Body of pancreas (tissue), 4 donors: ENCODE results near the gene METTL8. TPM values are rescaled to one million over a fixed set of nuclear protein-coding genes. Genes with fewer than 3 reads are reported as not detected.

Experiments used
- ATAC-seq: fragments of 150-250 bp; one replicate; pipeline ENCODE4 v1.9.1; 2016
- DNase-seq, 4 donors: peaks; one replicate each; pipeline ENCODE4 v3.0.0-alpha.2; 2019
- H3K27ac ChIP-seq, 4 donors: fragments of 200-600 bp; sonication (generic); 1 replicate in 3 of 4; 2 replicates in 1 of 4; pipeline versions ENCODE4 v1.5.1 to v1.6.1; 2016 to 2019; ENCODE audit warnings: mild to moderate bottlenecking in 1 of 4, mixed read lengths in 1 of 4, moderate library complexity in 1 of 4
- H3K27me3 ChIP-seq, 2 donors: fragments of 200-600 bp; sonication (generic); one replicate each; pipeline ENCODE4 v1.6.0; 2016; ENCODE audit warnings: mild to moderate bottlenecking in 1 of 2
- H3K36me3 ChIP-seq, 2 donors: fragments of 200-600 bp; sonication (generic); replicated peaks in 1 of 2; 2 replicates each; pipeline ENCODE4 v1.5.1; 2016; ENCODE audit warnings: low read depth in 2 of 2; ENCODE audit not compliant: insufficient read depth in 1 of 2
- H3K4me1 ChIP-seq: fragments of 200-600 bp; sonication (generic); one replicate; pipeline ENCODE4 v1.6.0; 2016
- H3K4me3 ChIP-seq, 2 donors: fragments of 200-600 bp; sonication (generic); 1 replicate in 1 of 2; 2 replicates in 1 of 2; pipeline ENCODE4 v1.5.1; 2016 to 2019
- H3K9me3 ChIP-seq, 3 donors: fragments of 200-600 bp; sonication (generic); 1 replicate in 2 of 3; 2 replicates in 1 of 3; pipeline ENCODE4 v1.5.1; 2016
- POLR2A ChIP-seq, 3 donors: fragments of 450-650 bp; IDR thresholded peaks; one replicate each; pipeline ENCODE4 v1.6.1; 2016; ENCODE audit warnings: antibody characterized with exemption in 3 of 3, mild to moderate bottlenecking in 2 of 3
- WGBS, 2 donors: methylation state at CpG; one replicate each; pipeline ENCODE4 v1.1.5; 2017; 5-methylcytosine and 5-hydroxymethylcytosine counted together
- intact Hi-C: fragments of 100-400 bp; cut with DNase I; formaldehyde crosslinking; loops from one replicate; pipeline ENCODE4 v1.15.1; 2023
- total RNA-seq, 2 donors: library from RNA; depleted of rRNA; stranded (reverse); fragments of >200 nt; gene quantifications; one replicate each; pipeline ENCODE4 v1.1.0, GENCODE V29; 2016
- TF ChIP-seq, protein P1 (sequence below), 7 experiments: fragments of 450-650 bp in 4 of 7; fragments of 200-600 bp in 3 of 7; sonication (generic) in 3 of 7; IDR thresholded peaks; one replicate each; pipeline ENCODE4 v1.5.1; 2016 to 2019; ENCODE audit warnings: antibody characterized with exemption in 7 of 7

The METTL8 gene
- total RNA-seq, 2 donors from 2014 or later, result 14.8 to 17.4 TPM

DNA sequence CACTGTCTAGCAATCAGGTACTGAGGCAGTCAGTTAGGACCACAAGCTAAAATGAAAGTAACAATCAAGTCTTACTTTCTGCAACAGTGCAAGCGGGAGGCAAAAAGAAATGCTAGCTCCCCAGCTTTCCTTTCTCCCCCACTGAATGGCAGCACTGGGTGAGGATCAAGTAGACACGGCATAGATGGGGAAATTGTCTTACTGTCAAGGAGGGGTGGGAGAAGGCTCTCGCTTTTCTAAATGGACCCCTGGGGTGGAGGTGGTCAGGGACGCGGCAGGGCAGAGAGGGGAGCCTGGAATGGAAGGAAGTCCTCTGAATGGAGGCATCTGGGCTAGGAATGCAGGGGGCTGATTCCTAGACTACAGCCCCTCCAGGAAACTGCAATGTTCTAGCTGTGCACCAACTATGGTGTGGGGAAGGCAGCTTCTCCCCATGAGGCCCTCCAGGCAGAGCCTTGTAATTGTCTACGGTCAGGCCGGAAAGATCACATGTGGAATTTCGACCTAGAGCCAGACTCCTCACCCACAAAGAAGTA is 24.3 kb downstream of the METTL8 start:
- H3K4me1 ChIP-seq, result peaks cover 6% of the 10 kb centered on the region
- intact Hi-C loops, result no loop called here
- no peaks in the 10 kb centered on the region for H3K36me3 ChIP-seq
- DNase-seq (no peak), ATAC-seq (no peak)
- H3K27me3 ChIP-seq, result no peaks in the 10 kb centered on the region
- 86 to 89% methylated on average over 8 of the region's 8 CpGs for WGBS, 2 donors
- no peak overlapping the region for H3K4me3 ChIP-seq
- TF ChIP-seq, protein P1, sequence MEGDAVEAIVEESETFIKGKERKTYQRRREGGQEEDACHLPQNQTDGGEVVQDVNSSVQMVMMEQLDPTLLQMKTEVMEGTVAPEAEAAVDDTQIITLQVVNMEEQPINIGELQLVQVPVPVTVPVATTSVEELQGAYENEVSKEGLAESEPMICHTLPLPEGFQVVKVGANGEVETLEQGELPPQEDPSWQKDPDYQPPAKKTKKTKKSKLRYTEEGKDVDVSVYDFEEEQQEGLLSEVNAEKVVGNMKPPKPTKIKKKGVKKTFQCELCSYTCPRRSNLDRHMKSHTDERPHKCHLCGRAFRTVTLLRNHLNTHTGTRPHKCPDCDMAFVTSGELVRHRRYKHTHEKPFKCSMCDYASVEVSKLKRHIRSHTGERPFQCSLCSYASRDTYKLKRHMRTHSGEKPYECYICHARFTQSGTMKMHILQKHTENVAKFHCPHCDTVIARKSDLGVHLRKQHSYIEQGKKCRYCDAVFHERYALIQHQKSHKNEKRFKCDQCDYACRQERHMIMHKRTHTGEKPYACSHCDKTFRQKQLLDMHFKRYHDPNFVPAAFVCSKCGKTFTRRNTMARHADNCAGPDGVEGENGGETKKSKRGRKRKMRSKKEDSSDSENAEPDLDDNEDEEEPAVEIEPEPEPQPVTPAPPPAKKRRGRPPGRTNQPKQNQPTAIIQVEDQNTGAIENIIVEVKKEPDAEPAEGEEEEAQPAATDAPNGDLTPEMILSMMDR (IDR thresholded peaks at IDR 0.05), result no peak
- TF ChIP-seq POLR2A (IDR thresholded peaks at IDR 0.05), result no peak
- H3K9me3 ChIP-seq, result no peaks in the 10 kb centered on the region
- no peak overlapping the region for H3K27ac ChIP-seq

GRCh38 chr2:171407676-171408044 is 26.1 kb downstream of the METTL8 start:
- ATAC-seq, result no peak
- Histone ChIP-seq H3K36me3 (no peaks in the 10 kb centered on the region), H3K4me1 (peaks cover 14% of the 10 kb centered on the region), H3K4me3 (no peak overlapping the region), H3K27ac (no peak overlapping the region), H3K9me3 (no peaks in the 10 kb centered on the region), H3K27me3 (no peaks in the 10 kb centered on the region)
- intact Hi-C loops, result no loop called here
- no peak for DNase-seq
- WGBS, 2 donors, result 71 to 83% methylated on average over 1 of the region's 1 CpG
- TF ChIP-seq, protein P1 (IDR thresholded peaks at IDR 0.05), result no peak
- TF ChIP-seq POLR2A (IDR thresholded peaks at IDR 0.05), result no peak

- no peak overlapping the region for H3K27ac ChIP-seq
- 86 to 91% methylated on average over 4 of the region's 4 CpGs for WGBS, 2 donors
- H3K9me3 ChIP-seq, result no peaks in the 10 kb centered on the region
- H3K4me3 ChIP-seq, result no peak overlapping the region
- DNase-seq (no peak), ATAC-seq (no peak)
- peaks cover 14% of the 10 kb centered on the region for H3K4me1 ChIP-seq
- TF ChIP-seq, protein P1 (IDR thresholded peaks at IDR 0.05), result no peak
- no peak for TF ChIP-seq POLR2A (IDR thresholded peaks at IDR 0.05)
- no peaks in the 10 kb centered on the region for H3K27me3 ChIP-seq
- H3K36me3 ChIP-seq, result no peaks in the 10 kb centered on the region
- intact Hi-C loops, result no loop called here
Measured at GRCh38 chr2:171407030-171407675, 26.6 kb downstream of the METTL8 start.

GRCh38 chr2:171406044-171406443 is 27.7 kb downstream of the METTL8 start:
- Histone ChIP-seq H3K27ac (no peak overlapping the region), H3K36me3 (no peaks in the 10 kb centered on the region), H3K27me3 (no peaks in the 10 kb centered on the region), H3K4me3 (no peak overlapping the region), H3K4me1 (peaks cover 14% of the 10 kb centered on the region), H3K9me3 (no peaks in the 10 kb centered on the region)
- ATAC-seq (no peak), DNase-seq (no peak)
- 71 to 80% methylated on average over 1 of the region's 1 CpG for WGBS, 2 donors
- intact Hi-C loops, result no loop called here
- no peak for TF ChIP-seq POLR2A (IDR thresholded peaks at IDR 0.05)
- TF ChIP-seq, protein P1 (IDR thresholded peaks at IDR 0.05), result no peak

- intact Hi-C loops, result no loop called here
- no peak for ATAC-seq
- Histone ChIP-seq H3K27me3 (no peaks in the 10 kb centered on the region), H3K4me1 (peaks cover 14% of the 10 kb centered on the region), H3K4me3 (no peak overlapping the region), H3K9me3 (no peaks in the 10 kb centered on the region), H3K27ac (no peak overlapping the region), H3K36me3 (no peaks in the 10 kb centered on the region)
- 81 to 100% methylated on average over 1 of the region's 1 CpG for WGBS, 2 donors
- TF ChIP-seq POLR2A (IDR thresholded peaks at IDR 0.05), result no peak
- TF ChIP-seq, protein P1 (IDR thresholded peaks at IDR 0.05), result no peak
- no peak for DNase-seq
Measured at GRCh38 chr2:171405546-171405945, 28.2 kb downstream of the METTL8 start.
